Mesenchymal stem cell (in vitro differentiated cells and primary cell): ENCODE data around the gene MKKS.

Experiments
- DNase-seq: peaks from one replicate; pipeline ENCODE4 v3.0.0-alpha.2; 2013
- H2AFZ ChIP-seq: one replicate; pipeline ENCODE4 v1.6.1; 2013; ENCODE audit warnings: low read depth, mild to moderate bottlenecking, control low read depth, inconsistent platforms, low read length, moderate library complexity
- H2AK5ac ChIP-seq: 2 replicates; pipeline ENCODE4 v1.6.1; 2013; ENCODE audit warnings: low read length, moderate library complexity, mild to moderate bottlenecking, inconsistent platforms; ENCODE audit not compliant: severe bottlenecking
- H2BK120ac ChIP-seq: one replicate; pipeline ENCODE4 v1.6.1; 2013; ENCODE audit warnings: low read depth, mild to moderate bottlenecking, inconsistent platforms, low read length, moderate library complexity
- H2BK12ac ChIP-seq, 2 experiments: one replicate each; pipeline ENCODE4 v1.6.1; 2013; ENCODE audit warnings: inconsistent platforms in 2 of 2, low read length in 2 of 2, mild to moderate bottlenecking in 2 of 2, moderate library complexity in 2 of 2, control low read depth in 1 of 2
- H2BK15ac ChIP-seq: one replicate; pipeline ENCODE4 v1.6.1; 2013; ENCODE audit warnings: mild to moderate bottlenecking, low read depth, inconsistent platforms; ENCODE audit not compliant: poor library complexity, severe bottlenecking
- H2BK5ac ChIP-seq: 2 replicates; pipeline ENCODE4 v1.6.1; 2013; ENCODE audit warnings: low read depth, mild to moderate bottlenecking, low read length, control low read depth, inconsistent platforms; ENCODE audit not compliant: poor library complexity, severe bottlenecking
- H3K14ac ChIP-seq, 2 experiments: one replicate each; pipeline ENCODE4 v1.6.1; 2013; ENCODE audit warnings: inconsistent platforms in 2 of 2, low read length in 2 of 2, control low read depth in 1 of 2, mild to moderate bottlenecking in 1 of 2, moderate library complexity in 1 of 2
- H3K18ac ChIP-seq, 2 experiments: one replicate each; pipeline ENCODE4 v1.6.1; 2013; ENCODE audit warnings: inconsistent platforms in 2 of 2, low read length in 2 of 2, control low read depth in 1 of 2, low read depth in 1 of 2, mild to moderate bottlenecking in 1 of 2
- H3K23ac ChIP-seq, 2 experiments: one replicate each; pipeline ENCODE4 v1.6.1; 2013; ENCODE audit warnings: inconsistent platforms in 2 of 2, low read length in 2 of 2, mild to moderate bottlenecking in 2 of 2, moderate library complexity in 2 of 2, control low read depth in 1 of 2
- H3K27ac ChIP-seq: 2 replicates; pipeline ENCODE4 v1.5.1; 2013; ENCODE audit warnings: mild to moderate bottlenecking, moderate library complexity, low read length, control low read depth, inconsistent platforms; ENCODE audit not compliant: poor library complexity, severe bottlenecking
- H3K27me3 ChIP-seq, 2 experiments: 2 replicates each; pipeline versions ENCODE4 v1.6.1 to v1.7.0; 2013; ENCODE audit warnings: low read length in 2 of 2, mild to moderate bottlenecking in 2 of 2, moderate library complexity in 2 of 2, control low read depth in 1 of 2, inconsistent platforms in 1 of 2; ENCODE audit not compliant: control insufficient read depth in 1 of 2, insufficient read depth in 1 of 2
- H3K36me3 ChIP-seq, 2 experiments: 2 replicates each; pipeline versions ENCODE4 v1.6.1 to v1.7.0; 2013; ENCODE audit warnings: low read length in 2 of 2, control low read depth in 1 of 2, inconsistent platforms in 1 of 2, low read depth in 1 of 2, mild to moderate bottlenecking in 1 of 2; ENCODE audit not compliant: insufficient read depth in 2 of 2, control insufficient read depth in 1 of 2
- H3K4ac ChIP-seq, 2 experiments: one replicate each; pipeline ENCODE4 v1.6.1; 2013; ENCODE audit warnings: inconsistent platforms in 2 of 2, low read length in 2 of 2, mild to moderate bottlenecking in 2 of 2, moderate library complexity in 2 of 2, control low read depth in 1 of 2, low read depth in 1 of 2
- H3K4me1 ChIP-seq: 2 replicates; pipeline ENCODE4 v1.6.1; 2013; ENCODE audit warnings: low read depth, low read length, control low read depth; ENCODE audit not compliant: control insufficient read depth, insufficient read depth
- H3K4me2 ChIP-seq: 2 replicates; pipeline ENCODE4 v1.6.1; 2013; ENCODE audit warnings: low read length, mild to moderate bottlenecking, inconsistent platforms; ENCODE audit not compliant: poor library complexity, severe bottlenecking
- H3K4me3 ChIP-seq, 2 experiments: 2 replicates each; pipeline versions ENCODE4 v1.5.1 to v1.7.0; 2013; ENCODE audit warnings: low read length in 2 of 2, mild to moderate bottlenecking in 2 of 2, control low read depth in 1 of 2, low read depth in 1 of 2; ENCODE audit not compliant: insufficient read depth in 1 of 2
- H3K79me1 ChIP-seq: replicated peaks from 2 replicates; pipeline ENCODE4 v1.6.1; 2013; ENCODE audit warnings: mild to moderate bottlenecking, control low read depth, low read length, inconsistent platforms; ENCODE audit not compliant: poor library complexity, severe bottlenecking
- H3K9ac ChIP-seq: 2 replicates; pipeline ENCODE4 v1.7.0; 2013; ENCODE audit warnings: mild to moderate bottlenecking, low read length, moderate library complexity
- H3K9me3 ChIP-seq: 2 replicates; pipeline ENCODE4 v1.7.0; 2013; ENCODE audit warnings: mild to moderate bottlenecking, low read length; ENCODE audit not compliant: control insufficient read depth
- H4K8ac ChIP-seq: one replicate; pipeline ENCODE4 v1.6.1; 2013; ENCODE audit warnings: inconsistent platforms, mild to moderate bottlenecking, low read length, moderate library complexity
- H4K91ac ChIP-seq: one replicate; pipeline ENCODE4 v1.6.1; 2013; ENCODE audit warnings: mild to moderate bottlenecking, low read length, inconsistent platforms
- WGBS: methylation state at CpG from one replicate; pipeline ENCODE4 v1.1.7; 2013; ENCODE audit warnings: mixed read lengths; 5-methylcytosine and 5-hydroxymethylcytosine counted together

MKKS gene

DNA sequence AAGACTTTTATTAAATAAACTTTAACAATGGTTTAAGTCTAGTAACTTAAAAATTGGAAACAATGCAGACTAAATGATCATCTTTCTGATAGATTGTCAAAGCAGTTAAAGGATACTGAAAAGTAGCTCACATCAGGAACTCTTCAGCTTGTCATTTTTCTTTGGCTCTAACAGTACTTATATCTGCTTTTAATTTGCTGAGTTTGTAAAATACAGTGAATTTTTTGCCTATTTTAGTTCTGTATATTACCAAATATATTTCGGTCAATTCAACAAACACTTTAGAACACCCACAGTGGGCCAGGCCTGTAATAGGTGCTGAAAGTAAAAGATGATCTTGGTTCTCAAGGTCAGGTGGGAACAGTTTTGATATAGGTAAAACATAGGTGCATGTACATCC lies 22.3 kb downstream of the MKKS start:
- Histone ChIP-seq H3K4ac (no peak overlapping the region), H2AFZ (no peak overlapping the region), H3K4me3 (no peak overlapping the region), H2BK120ac (no peak overlapping the region), H2BK5ac (no peak overlapping the region), H3K14ac (no peak overlapping the region), H3K9ac (no peak overlapping the region), H3K36me3 (peaks cover 0 to 47% of the 10 kb centered on the region in 2 experiments), H3K9me3 (no peaks in the 10 kb centered on the region), H4K91ac (no peak overlapping the region), H3K79me1 (peaks cover 4% of the 10 kb centered on the region), H3K27ac (no peak overlapping the region), H2BK15ac (no peak overlapping the region), H3K4me2 (no peak overlapping the region), H4K8ac (no peak overlapping the region), H2AK5ac (no peak overlapping the region), H3K4me1 (no peaks in the 10 kb centered on the region), H2BK12ac (no peak overlapping the region), H3K27me3 (no peaks in the 10 kb centered on the region), H3K23ac (no peak overlapping the region), H3K18ac (no peak overlapping the region)
- DNase-seq: no peak
- no CpG with 5 or more reads among the region's 1 CpG for WGBS

DNA sequence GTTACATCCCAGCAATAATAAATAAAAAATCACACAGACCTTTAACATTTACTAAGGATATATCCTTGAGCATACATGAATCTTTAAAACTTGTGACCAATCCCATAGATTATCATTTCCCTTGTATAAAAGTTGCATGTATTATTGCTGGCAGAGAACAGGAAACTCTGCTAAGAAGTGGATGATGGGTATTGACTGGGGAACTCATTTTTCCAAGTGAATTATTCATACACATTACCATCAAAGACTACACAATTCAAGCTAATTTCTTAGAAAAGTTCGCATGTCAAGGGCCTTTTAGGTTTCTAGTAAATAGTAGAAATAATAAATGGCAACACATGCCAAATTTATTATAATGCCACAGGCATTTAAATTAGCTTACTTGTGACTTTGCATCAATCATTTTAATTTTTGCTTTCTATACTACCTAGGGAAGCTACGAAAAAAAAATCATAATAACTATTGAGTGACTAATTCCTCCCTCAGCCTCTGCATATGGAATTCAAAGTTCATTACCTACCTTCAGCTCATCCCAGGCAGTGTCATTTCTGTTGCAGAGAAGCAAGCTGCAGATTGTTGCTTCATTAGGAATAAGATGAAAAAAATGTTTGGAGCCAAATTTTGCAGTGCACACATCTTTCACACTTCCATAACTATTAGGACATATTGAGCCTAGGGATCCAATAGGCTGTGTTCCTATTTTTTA lies 25.8 kb downstream of the MKKS start:
- no peak overlapping the region for H2AK5ac ChIP-seq
- H3K36me3 ChIP-seq: peaks cover 3 to 46% of the 10 kb centered on the region in 2 experiments
- no peak overlapping the region for H3K4ac ChIP-seq
- H2BK5ac ChIP-seq: no peak overlapping the region
- DNase-seq: no peak
- no peak overlapping the region for H3K14ac ChIP-seq
- no peak overlapping the region for H2BK15ac ChIP-seq
- H3K18ac ChIP-seq: no peak overlapping the region
- no peaks in the 10 kb centered on the region for H3K4me1 ChIP-seq
- 100% methylated on average over 1 of the region's 2 CpGs for WGBS
- H3K27me3 ChIP-seq: no peaks in the 10 kb centered on the region
- H4K91ac ChIP-seq: no peak overlapping the region
- H3K9ac ChIP-seq: no peak overlapping the region
- H3K79me1 ChIP-seq: peaks cover 4% of the 10 kb centered on the region
- H3K4me2 ChIP-seq: no peak overlapping the region
- H3K4me3 ChIP-seq: no peak overlapping the region
- H4K8ac ChIP-seq: no peak overlapping the region
- H2BK120ac ChIP-seq: no peak overlapping the region
- no peak overlapping the region for H3K23ac ChIP-seq
- no peak overlapping the region for H3K27ac ChIP-seq
- H3K9me3 ChIP-seq: no peaks in the 10 kb centered on the region
- H2AFZ ChIP-seq: no peak overlapping the region
- no peak overlapping the region for H2BK12ac ChIP-seq

DNA sequence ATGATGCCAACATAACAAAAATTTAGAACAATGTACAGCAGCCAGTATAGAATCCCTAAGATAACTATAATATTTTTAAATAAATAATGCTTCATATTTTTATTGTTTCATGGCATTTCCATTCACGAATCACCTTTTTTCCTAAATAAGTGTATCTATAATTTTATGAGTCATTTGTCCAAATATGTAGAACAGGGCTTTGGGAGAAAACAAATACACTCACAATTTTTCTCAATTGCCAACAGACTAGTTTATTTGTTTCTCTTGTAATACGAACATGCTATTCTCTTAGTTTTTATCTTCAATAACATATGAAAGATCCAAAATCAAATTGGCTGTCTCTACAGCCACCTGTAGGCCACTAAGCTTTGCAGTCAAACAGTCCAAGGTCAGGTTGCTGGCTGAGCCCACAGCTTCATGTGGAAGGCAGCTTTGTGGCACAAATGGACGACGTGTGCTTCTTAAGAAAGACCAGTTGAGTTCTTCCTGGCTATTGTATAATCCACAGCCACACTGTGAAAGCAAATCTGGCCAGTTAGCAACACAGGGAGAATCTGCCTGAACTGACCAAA lies 29.0 kb downstream of the MKKS start:
- Histone ChIP-seq H3K23ac (no peak overlapping the region), H3K9ac (no peak overlapping the region), H3K27me3 (no peaks in the 10 kb centered on the region)

DNA sequence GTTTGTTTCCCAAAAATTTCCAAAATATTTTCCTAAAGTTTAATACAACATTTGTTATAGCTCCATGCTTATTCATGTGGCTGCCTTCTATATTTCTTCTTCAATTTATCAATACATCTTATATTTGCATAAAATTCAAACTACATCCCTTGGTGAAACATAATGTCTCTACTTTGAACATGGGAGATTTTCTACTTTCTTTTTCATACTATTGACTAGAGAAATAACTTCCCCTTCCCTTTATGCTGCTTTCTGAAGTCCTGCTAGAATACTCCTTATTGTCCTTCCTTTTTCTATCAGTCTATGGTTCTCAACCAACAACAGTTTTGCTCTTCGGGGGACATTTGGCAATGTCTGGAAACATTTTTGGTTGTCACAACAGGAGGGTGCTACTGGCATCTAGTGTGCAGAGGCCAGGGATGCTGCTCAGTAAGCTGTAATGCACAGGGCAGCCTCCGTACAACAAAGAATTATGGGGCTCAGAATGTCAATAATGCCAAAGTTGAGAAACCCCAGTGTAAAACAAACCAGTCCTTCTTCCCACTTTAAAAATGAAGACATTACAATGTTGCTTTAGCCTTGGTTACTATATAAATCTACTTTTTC lies 29.9 kb downstream of the MKKS start:
- H3K23ac ChIP-seq: no peak overlapping the region
- H3K36me3 ChIP-seq: peaks cover 3 to 31% of the 10 kb centered on the region in 2 experiments
- no peak overlapping the region for H3K4me3 ChIP-seq
- no peak for DNase-seq
- no peaks in the 10 kb centered on the region for H3K27me3 ChIP-seq
- H4K91ac ChIP-seq: no peak overlapping the region
- H3K4me1 ChIP-seq: no peaks in the 10 kb centered on the region
- no peak overlapping the region for H3K18ac ChIP-seq
- H2BK15ac ChIP-seq: no peak overlapping the region
- H3K9me3 ChIP-seq: no peaks in the 10 kb centered on the region
- no peak overlapping the region for H3K27ac ChIP-seq
- H3K4me2 ChIP-seq: no peak overlapping the region
- H3K9ac ChIP-seq: no peak overlapping the region
- no peaks in the 10 kb centered on the region for H3K79me1 ChIP-seq
- H4K8ac ChIP-seq: no peak overlapping the region
- no peak overlapping the region for H3K4ac ChIP-seq
- H2AFZ ChIP-seq: no peak overlapping the region
- no peak overlapping the region for H2BK120ac ChIP-seq
- 100% methylated on average over 2 of the region's 2 CpGs for WGBS
- no peak overlapping the region for H2BK12ac ChIP-seq
- no peak overlapping the region for H2AK5ac ChIP-seq
- H3K14ac ChIP-seq: no peak overlapping the region
- H2BK5ac ChIP-seq: no peak overlapping the region

More for the DNA sequence above, 29.0 kb downstream of the MKKS start:
- Histone ChIP-seq H4K8ac (no peak overlapping the region), H3K4me1 (no peaks in the 10 kb centered on the region), H2BK12ac (no peak overlapping the region), H2BK15ac (no peak overlapping the region), H2AFZ (no peak overlapping the region), H2AK5ac (no peak overlapping the region), H3K4me2 (no peak overlapping the region), H3K36me3 (peaks cover 3 to 31% of the 10 kb centered on the region in 2 experiments), H3K27ac (no peak overlapping the region), H3K9me3 (no peaks in the 10 kb centered on the region), H3K18ac (no peak overlapping the region), H3K4me3 (no peak overlapping the region), H2BK5ac (no peak overlapping the region), H3K14ac (no peak overlapping the region), H3K79me1 (no peaks in the 10 kb centered on the region), H2BK120ac (no peak overlapping the region), H3K4ac (no peak overlapping the region), H4K91ac (no peak overlapping the region)
- WGBS: 98% methylated on average over 3 of the region's 4 CpGs
- no peak for DNase-seq
